NCI-H774 (cell line): ENCODE data around the gene SORBS1.
"Not testable (repeated sequence)": the region's sequence is repeated elsewhere in the genome, so short reads cannot be mapped to it uniquely, and the experiment has no call there.

Experiments used
- DNase-seq: peaks from one replicate; lab custom pipeline; 2025; lab: John Stamatoyannopoulos, UW

The SORBS1 gene

DNA sequence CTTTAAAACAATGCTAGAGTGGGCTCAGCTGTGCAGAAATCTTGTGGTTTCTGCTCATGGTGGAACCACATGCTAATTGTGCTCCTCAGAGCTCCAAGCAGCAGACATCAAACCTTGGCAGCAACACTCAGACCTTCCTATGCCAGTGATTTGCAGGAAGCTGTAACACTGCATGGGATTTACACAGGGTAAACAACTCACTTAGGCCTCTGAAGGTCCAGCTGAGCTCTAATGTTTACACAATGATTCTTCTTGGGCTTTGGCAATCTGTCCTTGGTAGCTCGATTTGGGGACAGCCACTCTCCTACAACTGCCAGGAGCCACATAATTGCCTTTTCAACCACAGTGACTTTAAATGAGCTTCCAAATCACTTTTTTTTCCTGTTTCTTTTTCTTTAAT is 172.6 kb downstream of the SORBS1 start:
- DNase-seq: peak; percentile 1

DNA sequence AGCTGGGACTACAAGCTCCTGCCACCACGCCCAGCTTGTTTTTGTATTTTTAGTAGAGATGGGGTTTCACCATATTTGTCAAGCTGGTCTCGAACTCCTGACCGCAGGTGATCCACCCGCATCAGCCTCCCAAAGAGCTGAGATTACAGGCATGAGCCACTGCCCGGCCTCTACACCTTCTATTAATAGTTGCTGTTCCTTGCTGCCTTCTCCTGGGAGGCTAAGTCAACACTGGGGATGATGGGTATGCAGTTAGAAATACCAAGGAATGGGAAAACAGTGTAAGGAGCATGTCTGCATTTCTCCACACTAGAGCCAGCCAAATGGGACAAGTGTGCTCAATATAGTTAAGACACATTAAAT is 173.1 kb downstream of the SORBS1 start:
- no peak for DNase-seq

DNA sequence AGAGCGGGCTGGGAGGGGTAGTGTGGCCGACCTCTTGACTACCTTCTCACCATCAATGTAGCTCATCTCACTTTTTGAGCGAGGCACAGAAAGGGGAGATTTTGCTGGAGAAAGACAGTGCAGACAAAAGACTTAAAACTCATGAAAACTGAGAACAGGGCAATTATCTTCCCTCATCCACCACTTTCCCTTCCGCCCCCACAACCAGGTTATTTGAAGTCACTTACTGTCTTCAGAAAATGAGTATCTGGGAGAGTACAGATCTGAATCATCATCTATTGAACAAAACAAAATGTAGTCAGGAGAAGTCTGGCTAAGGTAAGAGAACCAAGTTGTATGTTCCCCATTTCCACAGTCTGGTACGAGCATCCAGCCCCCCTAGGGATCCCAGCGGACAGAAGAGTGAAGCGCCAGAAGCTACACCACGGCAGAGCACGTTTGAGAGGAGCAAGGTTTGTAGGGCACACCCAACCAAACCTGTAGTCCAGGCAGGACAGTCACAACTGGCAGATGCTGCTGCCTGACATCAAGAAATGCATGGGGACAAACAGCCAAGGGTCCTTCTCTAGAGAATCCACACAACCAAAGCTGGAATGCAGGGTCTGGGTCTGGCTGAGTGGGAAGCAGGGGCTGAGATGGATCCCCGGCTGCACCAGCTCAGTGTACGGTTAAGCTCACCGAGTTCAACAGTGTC is 177.0 kb downstream of the SORBS1 start:
- DNase-seq: no peak

GRCh38 chr10:95382596-95382995 is 178.6 kb downstream of the SORBS1 start:
- DNase-seq: no peak

DNA sequence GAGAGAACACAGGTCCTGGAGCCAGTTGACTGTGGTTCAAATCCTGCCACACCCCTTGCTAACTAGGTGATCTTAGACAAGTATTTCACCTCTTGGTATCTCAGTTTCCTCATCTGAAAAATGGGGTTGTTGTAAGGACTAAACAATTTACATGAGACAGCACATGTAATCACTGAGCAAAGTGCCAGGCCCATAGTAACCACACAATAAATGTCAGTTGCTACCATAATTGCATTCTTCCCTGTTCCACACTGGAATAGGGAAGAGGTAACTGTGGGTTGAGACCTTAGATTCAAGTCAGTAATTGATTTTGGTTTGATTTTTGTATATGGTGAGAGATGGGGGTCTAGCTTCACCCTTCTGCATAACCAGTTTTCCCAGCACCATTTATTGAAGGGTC is 179.0 kb downstream of the SORBS1 start:
- DNase-seq: no peak

DNA sequence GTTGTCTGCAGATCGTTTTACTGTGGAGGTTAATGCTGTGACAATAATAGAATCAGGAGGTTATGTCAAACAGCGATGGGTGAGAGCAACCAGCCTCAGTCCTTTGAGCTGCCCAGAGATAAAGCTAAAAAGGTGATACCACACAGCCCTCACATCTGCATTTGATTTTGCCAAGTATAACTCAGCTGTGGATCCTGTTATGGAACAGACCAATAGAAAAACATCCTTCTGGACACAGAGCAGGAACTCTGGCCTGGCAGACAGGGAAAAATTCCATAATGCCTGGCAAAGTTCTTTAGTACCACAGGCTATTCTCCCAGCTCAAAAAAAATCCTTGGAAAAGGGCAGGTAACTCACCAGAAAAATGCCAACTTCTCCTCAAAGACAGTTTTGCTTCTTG is 183.2 kb downstream of the SORBS1 start:
- DNase-seq: no peak

GRCh38 chr10:95375418-95375817 is 185.8 kb downstream of the SORBS1 start:
- no peak for DNase-seq

DNA sequence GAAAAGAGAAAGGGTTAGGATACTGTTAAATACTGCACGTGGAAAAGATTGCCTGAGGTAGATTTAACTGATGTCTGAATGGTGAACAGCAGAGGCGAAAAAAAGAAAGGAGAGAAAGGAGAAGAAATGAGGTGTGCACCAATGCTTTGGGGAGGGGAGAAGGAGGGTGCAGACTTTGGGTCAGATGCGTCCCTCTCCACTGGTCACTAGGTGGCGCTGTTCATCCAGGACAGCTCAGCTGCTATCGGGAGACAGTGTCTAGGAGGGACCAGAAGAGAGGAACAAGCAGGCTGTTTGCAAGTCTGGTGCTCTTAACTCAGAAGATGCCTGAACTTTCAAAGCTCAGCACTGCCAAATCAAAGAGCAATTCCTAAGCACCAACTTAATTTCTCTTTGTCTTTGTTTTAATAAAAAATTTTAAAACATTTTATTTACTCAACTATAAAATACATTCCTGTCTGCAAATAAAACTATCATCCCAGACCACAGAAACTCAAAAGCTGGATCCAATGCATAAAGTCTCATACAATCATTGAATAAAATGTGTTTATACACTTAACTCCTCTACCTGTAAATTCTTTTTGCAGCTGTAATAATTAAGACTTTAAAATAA is 186.5 kb downstream of the SORBS1 start:
- DNase-seq: peak; percentile 16

DNA sequence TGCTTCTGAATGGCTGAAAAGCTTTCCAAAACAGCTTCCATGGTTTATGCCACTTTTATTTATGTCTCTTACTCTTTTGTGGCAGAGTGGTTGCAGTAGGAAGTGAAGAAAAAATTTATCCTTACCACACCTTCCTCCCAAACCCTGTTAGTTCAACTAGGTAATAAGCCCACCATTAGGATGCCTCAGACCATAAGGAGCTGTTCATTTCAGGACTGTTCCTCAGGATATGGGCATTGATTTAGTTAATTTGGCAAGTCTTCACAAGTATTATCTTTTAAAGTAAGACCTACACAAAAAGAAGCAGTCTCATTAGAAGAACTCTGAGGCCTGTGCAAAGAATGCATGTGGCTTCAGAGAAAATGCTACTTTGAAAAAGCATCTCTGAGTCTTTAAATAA is 187.5 kb downstream of the SORBS1 start:
- no peak for DNase-seq

DNA sequence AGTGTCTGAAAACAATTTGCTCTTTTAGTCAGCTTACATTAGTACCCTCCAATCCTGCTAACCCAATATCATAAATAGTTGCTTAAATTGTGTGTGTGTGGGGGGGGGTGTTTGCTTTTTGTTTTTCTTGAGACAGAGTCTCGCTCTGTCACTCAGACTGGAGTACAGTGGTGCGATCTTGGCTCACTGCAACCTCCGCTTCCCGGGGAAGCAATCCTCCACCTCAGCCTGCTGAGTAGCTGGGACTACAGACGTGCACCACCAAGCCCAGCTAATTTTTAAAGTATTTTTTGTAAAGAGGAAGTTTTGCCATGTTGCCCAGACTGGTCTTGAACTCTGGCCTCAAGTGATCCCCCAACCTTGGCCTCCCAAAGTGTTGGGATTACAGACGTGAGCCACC is 196.8 kb downstream of the SORBS1 start:
- no peak for DNase-seq

DNA sequence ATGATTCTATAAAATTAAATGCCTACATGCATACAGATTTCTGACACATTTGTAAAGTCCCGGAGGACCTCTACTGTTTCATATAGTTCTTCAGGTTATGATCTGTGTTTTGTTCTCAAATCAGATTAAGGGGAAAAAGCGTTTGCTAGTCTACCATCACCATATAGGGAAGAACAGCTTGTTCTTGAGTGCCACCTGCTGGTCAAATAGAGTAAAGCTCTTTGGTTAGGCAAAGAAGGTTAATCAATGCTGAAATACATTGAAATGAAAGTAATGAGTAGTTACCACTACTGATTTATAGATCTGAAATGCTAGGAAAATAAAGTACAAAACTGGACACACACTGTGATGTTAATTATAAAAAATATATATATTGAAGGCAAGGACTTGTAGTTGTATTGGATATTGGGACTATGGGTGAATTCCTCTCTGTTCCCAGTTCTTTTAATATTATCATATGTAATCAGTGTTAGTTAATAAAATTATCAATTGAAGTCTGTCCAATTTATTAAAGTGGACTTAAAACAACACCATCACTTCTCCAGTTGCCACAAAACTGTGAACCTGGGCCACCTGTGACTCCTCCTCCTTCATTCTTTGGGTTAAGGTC is 197.8 kb downstream of the SORBS1 start:
- no peak for DNase-seq

GRCh38 chr10:95360122-95360714 is 201.0 kb downstream of the SORBS1 start:
- DNase-seq: peak; percentile 10

DNA sequence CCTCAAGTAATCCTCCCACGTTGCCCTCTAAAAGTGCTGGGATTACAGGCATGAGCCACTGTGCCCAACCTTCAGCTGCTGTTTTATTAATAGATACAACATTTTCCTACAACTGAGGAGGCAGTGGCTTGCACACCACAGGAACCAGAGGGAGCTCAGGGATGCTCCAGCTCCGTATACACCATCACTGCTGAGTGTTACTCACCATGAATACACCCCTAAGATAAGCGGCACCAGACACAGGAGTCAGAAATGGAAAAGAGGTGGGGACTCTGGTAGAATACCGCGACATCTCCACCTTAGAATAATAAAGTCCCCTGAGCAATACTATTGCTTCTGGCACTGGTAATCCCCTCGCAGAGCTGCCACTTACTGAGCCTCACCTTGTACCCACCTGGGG is 201.7 kb downstream of the SORBS1 start:
- DNase-seq: no peak

GRCh38 chr10:95356190-95356955 is 204.8 kb downstream of the SORBS1 start:
- no peak for DNase-seq

- peak; percentile 78 for DNase-seq
Measured at GRCh38 chr10:95355301-95355700, 205.9 kb downstream of the SORBS1 start.

DNA sequence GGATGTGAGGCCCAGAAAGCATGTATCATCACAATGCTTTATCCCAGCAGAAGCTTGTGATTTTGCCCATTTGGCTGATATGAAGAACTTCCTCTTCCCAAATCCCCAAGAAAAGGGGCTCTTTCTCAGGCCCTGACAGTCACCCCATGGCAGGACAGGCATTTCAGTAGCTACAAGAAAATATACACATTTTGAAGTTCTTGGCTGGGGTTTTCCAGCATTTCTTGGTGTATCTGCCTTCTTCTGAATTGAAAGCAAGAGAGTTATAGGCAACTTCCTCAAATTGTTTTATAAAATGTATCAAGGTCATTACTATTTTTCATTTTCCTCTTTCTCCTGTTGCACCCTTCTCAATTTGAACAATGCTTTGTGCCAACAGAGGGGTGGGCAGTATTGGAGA is 207.1 kb downstream of the SORBS1 start:
- no peak for DNase-seq

DNA sequence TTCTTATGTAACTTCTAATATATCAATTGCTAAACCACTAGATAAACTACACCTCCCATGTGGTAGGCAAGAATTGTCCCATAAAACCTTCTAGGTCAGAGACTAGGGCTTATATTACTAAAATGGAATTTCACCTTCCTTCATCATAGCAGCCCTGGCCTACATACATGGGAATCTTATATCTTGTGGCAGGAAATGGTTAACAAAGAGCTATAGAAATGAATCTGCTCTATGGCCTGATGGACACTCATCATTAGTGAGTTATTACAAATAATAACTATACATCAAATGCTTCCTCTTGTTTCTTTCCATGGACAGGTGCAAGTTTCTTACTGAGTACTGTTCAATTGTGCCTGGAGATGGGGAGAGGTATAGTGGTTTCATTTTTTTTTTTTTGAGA is 208.0 kb downstream of the SORBS1 start:
- DNase-seq: no peak

GRCh38 chr10:95352684-95353083 is 208.5 kb downstream of the SORBS1 start:
- no peak for DNase-seq

- no peak for DNase-seq
Measured at GRCh38 chr10:95350830-95351228, 210.3 kb downstream of the SORBS1 start.

DNA sequence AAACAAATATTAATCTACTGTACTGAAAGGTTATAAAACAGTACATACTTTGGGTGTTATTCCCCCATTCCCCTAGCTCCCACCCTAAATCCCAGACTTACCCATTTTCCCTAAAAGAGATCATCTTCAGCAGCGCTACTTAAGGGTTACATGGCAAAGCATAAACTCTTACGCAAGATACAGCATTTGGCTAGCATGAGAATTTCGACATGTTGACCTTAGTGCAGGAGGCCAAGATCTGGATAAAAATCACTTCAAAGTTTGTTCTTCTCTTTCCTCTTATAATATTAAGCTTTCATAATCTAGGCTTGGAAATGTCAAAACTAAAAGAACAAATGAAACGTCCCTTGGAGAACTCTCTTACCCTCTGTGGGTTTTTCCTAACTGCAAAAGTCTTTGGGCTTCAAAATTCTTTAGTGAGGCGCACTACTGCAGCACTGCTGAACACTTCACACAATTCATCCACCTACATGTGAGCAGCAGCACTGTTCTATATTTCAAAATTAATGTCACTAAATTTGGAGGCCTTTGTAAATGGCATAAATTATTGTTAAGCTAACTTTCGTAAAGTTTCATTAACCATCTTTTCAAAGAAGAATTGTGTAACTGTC is 210.8 kb downstream of the SORBS1 start:
- no peak for DNase-seq

GRCh38 chr10:95347402-95347766 is 213.8 kb downstream of the SORBS1 start:
- DNase-seq: not testable (repeated sequence)

DNA sequence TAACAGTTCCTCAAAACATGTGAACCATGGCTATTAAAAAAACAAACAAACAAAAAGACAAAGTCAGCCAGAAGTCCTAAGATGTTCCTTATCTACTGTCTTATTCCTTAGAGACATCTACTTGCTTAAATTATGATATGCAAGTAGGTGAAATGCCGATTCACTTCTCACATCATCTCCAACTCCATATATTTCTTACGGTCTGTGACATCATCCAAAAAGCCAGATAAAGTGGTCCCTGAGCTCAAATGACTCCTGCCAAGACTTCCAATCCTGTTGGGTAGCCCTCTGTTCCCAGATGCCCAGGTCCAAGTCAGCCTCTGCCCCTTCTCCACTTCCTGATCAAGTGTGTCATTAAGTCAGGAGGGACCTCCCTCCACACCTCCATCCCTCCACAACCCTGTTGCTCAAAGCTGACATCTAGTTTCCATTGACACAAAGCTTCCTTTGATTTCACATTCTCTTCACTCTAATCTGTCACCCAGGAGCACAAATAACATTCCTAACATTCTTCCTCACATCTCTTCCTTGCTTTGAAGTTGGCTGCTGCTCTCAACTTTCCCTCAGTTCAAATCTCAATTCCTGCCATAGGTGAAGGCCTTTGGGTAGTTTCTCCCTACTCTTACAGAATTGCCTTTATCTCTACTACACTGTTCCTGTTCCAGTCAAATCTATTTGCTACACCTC is 214.3 kb downstream of the SORBS1 start:
- no peak for DNase-seq
